ENCODE data around the gene CROCC2. TPM values are rescaled to one million over a fixed set of nuclear protein-coding genes. Genes with fewer than 3 reads are reported as not detected.

Gene CROCC2
- total RNA-seq, 1 donor from 2014 or later: 3.4 TPM

- intact Hi-C loops (cut with DNase I): no loop called here
- DNase-seq: no peak
- Histone ChIP-seq H3K9me3 (no peaks in the 10 kb centered on the region), H3K27me3 (ENCODE audit: low read depth) (no peaks in the 10 kb centered on the region), H3K4me1 (peaks cover 15% of the 10 kb centered on the region), H3K4me3 (no peak overlapping the region), H3K36me3 (peaks cover 61% of the 10 kb centered on the region), H3K27ac (no peak overlapping the region)
- no peak for TF ChIP-seq CTCF (IDR thresholded peaks at IDR 0.05)
- no peak for ATAC-seq
These were observed 131.4 kb downstream of the CROCC2 start for GRCh38 chr2:241037498-241037897.

GRCh38 chr2:241038374-241039180 is 132.4 kb downstream of the CROCC2 start:
- TF ChIP-seq CTCF (IDR thresholded peaks at IDR 0.05): no peak
- H3K36me3 ChIP-seq: peaks cover 63% of the 10 kb centered on the region
- no peak for DNase-seq

GRCh38 chr2:241039416-241039815 is 133.3 kb downstream of the CROCC2 start:
- Histone ChIP-seq H3K9me3 (no peaks in the 10 kb centered on the region), H3K27me3 (ENCODE audit: low read depth) (no peaks in the 10 kb centered on the region), H3K4me1 (peaks cover 15% of the 10 kb centered on the region), H3K4me3 (no peak overlapping the region), H3K27ac (no peak overlapping the region), H3K36me3 (peaks cover 55% of the 10 kb centered on the region)
- TF ChIP-seq CTCF (IDR thresholded peaks at IDR 0.05): no peak
- ATAC-seq (no peak), DNase-seq (no peak)
- intact Hi-C loops (cut with DNase I): no loop called here

More at GRCh38 chr2:241038374-241039180, 132.4 kb downstream of the CROCC2 start:
- Histone ChIP-seq H3K4me1 (peaks cover 15% of the 10 kb centered on the region), H3K4me3 (no peak overlapping the region), H3K27ac (no peak overlapping the region), H3K27me3 (ENCODE audit: low read depth) (no peaks in the 10 kb centered on the region), H3K9me3 (no peaks in the 10 kb centered on the region)
- no peak for ATAC-seq
- intact Hi-C loops (cut with DNase I): no loop called here

GRCh38 chr2:241040081-241040803 is 134.1 kb downstream of the CROCC2 start:
- no peak for TF ChIP-seq CTCF (IDR thresholded peaks at IDR 0.05)
- ATAC-seq: no peak
- DNase-seq: no peak
- no peak overlapping the region for H3K27ac ChIP-seq
- intact Hi-C loops (cut with DNase I): no loop called here
- no peaks in the 10 kb centered on the region for H3K27me3 ChIP-seq (ENCODE audit: low read depth)
- H3K4me1 ChIP-seq: peaks cover 15% of the 10 kb centered on the region
- H3K4me3 ChIP-seq: no peak overlapping the region
- peaks cover 48% of the 10 kb centered on the region for H3K36me3 ChIP-seq
- no peaks in the 10 kb centered on the region for H3K9me3 ChIP-seq

- ATAC-seq: no peak
- H3K9me3 ChIP-seq: no peaks in the 10 kb centered on the region
- H3K27ac ChIP-seq: no peak overlapping the region
- no peaks in the 10 kb centered on the region for H3K27me3 ChIP-seq (ENCODE audit: low read depth)
- intact Hi-C loops (cut with DNase I): no loop called here
- H3K4me3 ChIP-seq: no peak overlapping the region
- no peak for TF ChIP-seq CTCF (IDR thresholded peaks at IDR 0.05)
- H3K36me3 ChIP-seq: peaks cover 48% of the 10 kb centered on the region
- peaks cover 8% of the 10 kb centered on the region for H3K4me1 ChIP-seq
- DNase-seq: no peak
These were observed 135.5 kb downstream of the CROCC2 start for GRCh38 chr2:241041589-241042158.

Other genes with a start within 250 kb of the CROCC2 start
- not detected for gene AQP12B, start 223.5 kb upstream of the CROCC2 start, total RNA-seq
- not detected for gene AQP12A, start 214.5 kb upstream of the CROCC2 start, total RNA-seq
- 0.24 TPM for gene KIF1A, start 86.1 kb upstream of the CROCC2 start, total RNA-seq
- gene AGXT, start 37.5 kb upstream of the CROCC2 start, total RNA-seq: not detected
- 17.0 TPM for gene MAB21L4, start 10.2 kb upstream of the CROCC2 start, total RNA-seq
- 36.2 TPM for gene SNED1, start 92.3 kb downstream of the CROCC2 start, total RNA-seq
- 32.0 TPM for gene MTERF4, start 196.0 kb downstream of the CROCC2 start, total RNA-seq
- 10.8 TPM for gene PASK, start 243.1 kb downstream of the CROCC2 start, total RNA-seq
- gene PPP1R7, start 244.1 kb downstream of the CROCC2 start, total RNA-seq: 58.9 TPM

Data from lower lobe of right lung (tissue), 2 donors.